IMR-90 (cell line): ENCODE data around the gene TRPM3. TPM values are rescaled to one million over a fixed set of nuclear protein-coding genes. Genes with fewer than 3 reads are reported as not detected.

Source experiments
- ATAC-seq: fragments of 200-7000 bp; cut with Tn5 transposase; 2 replicates; pipeline ENCODE4 v1.9.1; 2020; ENCODE audit warnings: low read depth, mild to moderate bottlenecking, moderate library complexity
- BruUV-seq: library from RNA; stranded (reverse); fragments of 400-500 nt; replicated peaks from 2 replicates; lab custom pipeline; 2021; lab: Mats Ljungman, UMichigan
- CTCF ChIA-PET: fragments of 300-600 bp; formaldehyde crosslinking; extraction: SDS; loops from one replicate; lab custom pipeline; 2021; ENCODE audit warnings: antibody characterized with exemption; lab: Yijun Ruan, JAX
- POLR2A ChIA-PET: fragments of 300-600 bp; sonication (Branson Sonifier 250); formaldehyde crosslinking; loops from one replicate; lab custom pipeline; 2022; ENCODE audit warnings: antibody characterized with exemption; ENCODE audit not compliant: unreplicated experiment; lab: Charles Lee
- DNase-seq: peaks from one replicate; pipeline ENCODE4 v3.0.0; 2013
- H2AFZ ChIP-seq: replicated peaks from 2 replicates; pipeline ENCODE3; 2013; ENCODE audit warnings: low read length, mild to moderate bottlenecking; ENCODE audit not compliant: poor library complexity
- H2AK5ac ChIP-seq: 2 replicates; pipeline ENCODE4 v1.6.1; 2013; ENCODE audit warnings: low read depth, low read length, inconsistent platforms
- H2AK9ac ChIP-seq: replicated peaks from 2 replicates; pipeline ENCODE3; 2013; ENCODE audit warnings: mild to moderate bottlenecking, low read depth, low read length, moderate library complexity; ENCODE audit not compliant: poor library complexity
- H2BK120ac ChIP-seq: 2 replicates; pipeline ENCODE4 v1.6.1; 2013; ENCODE audit warnings: low read depth, low read length, inconsistent platforms
- H2BK15ac ChIP-seq: 3 replicates; pipeline ENCODE4 v1.6.1; 2013; ENCODE audit warnings: low read depth, low read length, inconsistent platforms
- H2BK20ac ChIP-seq: 2 replicates; pipeline ENCODE4 v1.6.1; 2013; ENCODE audit warnings: low read depth, mild to moderate bottlenecking, inconsistent platforms, low read length, moderate library complexity
- H2BK5ac ChIP-seq: 2 replicates; pipeline ENCODE4 v1.6.1; 2013; ENCODE audit warnings: mild to moderate bottlenecking, low read depth, low read length, inconsistent platforms; ENCODE audit not compliant: poor library complexity, severe bottlenecking
- H3K14ac ChIP-seq: replicated peaks from 2 replicates; pipeline ENCODE4 v1.6.1; 2013; ENCODE audit warnings: low read depth, low read length, inconsistent platforms
- H3K18ac ChIP-seq: 2 replicates; pipeline ENCODE4 v1.6.1; 2013; ENCODE audit warnings: low read depth, low read length, control low read depth
- H3K23ac ChIP-seq: 2 replicates; pipeline ENCODE4 v1.6.1; 2013; ENCODE audit warnings: low read depth, low read length, inconsistent platforms
- H3K27ac ChIP-seq: 2 replicates; pipeline ENCODE4 v1.5.1; 2013; ENCODE audit warnings: mild to moderate bottlenecking, control low read depth, low read length; ENCODE audit not compliant: insufficient read depth
- H3K27me3 ChIP-seq: 2 replicates; pipeline ENCODE4 v1.6.1; 2013; ENCODE audit warnings: low read length; ENCODE audit not compliant: control insufficient read depth, insufficient read depth
- H3K36me3 ChIP-seq: 2 replicates; pipeline ENCODE4 v1.6.1; 2013; ENCODE audit warnings: low read length, mixed read lengths; ENCODE audit not compliant: control insufficient read depth, insufficient read depth
- H3K4ac ChIP-seq: 2 replicates; pipeline ENCODE4 v1.6.1; 2013; ENCODE audit warnings: low read depth, low read length, inconsistent platforms
- H3K4me1 ChIP-seq: 2 replicates; pipeline ENCODE4 v1.6.1; 2013; ENCODE audit warnings: low read length, mixed read lengths; ENCODE audit not compliant: control insufficient read depth, insufficient read depth
- H3K4me2 ChIP-seq: 2 replicates; pipeline ENCODE4 v1.6.1; 2013; ENCODE audit warnings: low read depth, mild to moderate bottlenecking, control low read depth, low read length, moderate library complexity
- H3K4me3 ChIP-seq: 2 replicates; pipeline ENCODE4 v1.5.1; 2013; ENCODE audit warnings: low read depth, mild to moderate bottlenecking, control low read depth, low read length, moderate library complexity; ENCODE audit not compliant: insufficient read depth
- H3K56ac ChIP-seq: 2 replicates; pipeline ENCODE4 v1.6.1; 2013; ENCODE audit warnings: low read length, inconsistent platforms; ENCODE audit not compliant: insufficient read depth; ENCODE audit errors: extremely low read depth
- H3K79me1 ChIP-seq, 2 experiments: 2 replicates each; pipeline ENCODE4 v1.6.1; 2013; ENCODE audit warnings: low read length in 2 of 2, inconsistent platforms in 1 of 2, low read depth in 1 of 2
- H3K9ac ChIP-seq: 2 replicates; pipeline ENCODE4 v1.6.1; 2013; ENCODE audit warnings: low read depth, low read length, control low read depth
- H3K9me1 ChIP-seq: 2 replicates; pipeline ENCODE4 v1.6.1; 2013; ENCODE audit warnings: low read length, inconsistent platforms; ENCODE audit not compliant: insufficient read depth
- H3K9me3 ChIP-seq: 2 replicates; pipeline ENCODE4 v1.6.1; 2013; ENCODE audit warnings: low read length; ENCODE audit not compliant: control insufficient read depth, insufficient read depth
- H4K20me1 ChIP-seq: 2 replicates; pipeline ENCODE4 v1.6.1; 2013; ENCODE audit warnings: low read length, inconsistent platforms; ENCODE audit not compliant: insufficient read depth
- H4K5ac ChIP-seq: 2 replicates; pipeline ENCODE4 v1.6.1; 2013; ENCODE audit warnings: mild to moderate bottlenecking, low read depth, low read length, control low read depth
- H4K8ac ChIP-seq, 2 experiments: 2 replicates each; pipeline ENCODE4 v1.6.1; 2013; ENCODE audit warnings: low read depth in 2 of 2, low read length in 2 of 2, control low read depth in 1 of 2, inconsistent platforms in 1 of 2
- H4K91ac ChIP-seq: 2 replicates; pipeline ENCODE4 v1.6.1; 2013; ENCODE audit warnings: low read depth, low read length, inconsistent platforms; ENCODE audit not compliant: insufficient read depth
- CEBPB ChIP-seq: IDR thresholded peaks from 2 replicates; pipeline ENCODE4 v1.6.1; 2012; ENCODE audit warnings: low read depth, low read length, improper control_type of control experiment
- CHD1 ChIP-seq: IDR thresholded peaks from 2 replicates; pipeline ENCODE4 v1.6.1; 2012; ENCODE audit warnings: low read depth, low read length, improper control_type of control experiment
- FOS ChIP-seq: fragments of 150-350 bp; IDR thresholded peaks from 2 replicates; pipeline ENCODE4 v1.6.1; 2016; ENCODE audit warnings: low read depth, low read length
- MAFK ChIP-seq: IDR thresholded peaks from 2 replicates; pipeline ENCODE4 v1.6.1; 2012; ENCODE audit warnings: low read depth, low read length, improper control_type of control experiment
- MAZ ChIP-seq: IDR thresholded peaks from 2 replicates; pipeline ENCODE4 v1.6.1; 2012; ENCODE audit warnings: low read depth, mild to moderate bottlenecking, low read length, improper control_type of control experiment, moderate library complexity, borderline replicate concordance
- RCOR1 ChIP-seq: IDR thresholded peaks from 2 replicates; pipeline ENCODE4 v1.6.1; 2012; ENCODE audit warnings: mild to moderate bottlenecking, low read length, improper control_type of control experiment; ENCODE audit not compliant: insufficient replicate concordance
- RFX5 ChIP-seq: IDR thresholded peaks from 2 replicates; pipeline ENCODE4 v1.8.0; 2012; ENCODE audit warnings: low read depth, mild to moderate bottlenecking, low read length, moderate library complexity
- WGBS, 2 experiments: methylation state at CpG; one replicate each; pipeline versions ENCODE4 v1.1.5 to v1.1.7; 2013; ENCODE audit warnings: missing lambda C conversion rate in 2 of 2; ENCODE audit not compliant: insufficient read length in 1 of 2; ENCODE audit errors: extremely low coverage in 2 of 2; 5-methylcytosine and 5-hydroxymethylcytosine counted together
- dilution Hi-C: fragments of 300-500 bp; cut with HindIII; formaldehyde crosslinking; loops from one replicate; pipeline ENCODE4 v1.14.3; 2018; ENCODE audit warnings: low sequenced_read_pairs; ENCODE audit not compliant: unreplicated experiment
- in situ Hi-C: fragments of 300-500 bp; cut with MboI; formaldehyde crosslinking; loops from 3 replicates; pipeline ENCODE4 v1.14.3; 2019; ENCODE audit warnings: low sequenced_read_pairs, inconsistent platforms, mixed read lengths
- intact Hi-C: fragments of 100-400 bp; cut with micrococcal nuclease; formaldehyde crosslinking; loops from 2 replicates; pipeline ENCODE4 v1.10.0; 2022
- polyA plus RNA-seq, 3 experiments: library from polyadenylated mRNA; depleted of rRNA; stranded (reverse); fragments of >200 nt; gene quantifications; 2 replicates each; pipeline ENCODE4 v1.2.3, GENCODE V29; 2012; ENCODE audit warnings: low replicate concordance in 1 of 3
- total RNA-seq: library from RNA; depleted of rRNA; stranded (reverse); fragments of >200 nt; gene quantifications from 2 replicates; pipeline ENCODE4 v1.2.3, GENCODE V29; 2012
- TF ChIP-seq, protein P1 (sequence below): fragments of 150-350 bp; IDR thresholded peaks from 2 replicates; pipeline ENCODE4 v1.6.1; 2017; ENCODE audit warnings: mild to moderate bottlenecking, antibody characterized with exemption, low read length, low read depth
- TF ChIP-seq, protein P2 (sequence below): fragments of 150-350 bp; IDR thresholded peaks from 2 replicates; pipeline ENCODE4 v1.6.1; 2016; ENCODE audit warnings: low read depth, mild to moderate bottlenecking, low read length, moderate library complexity, borderline replicate concordance
- TF ChIP-seq, protein P3 (sequence below): conservative IDR thresholded peaks from 2 replicates; pipeline ENCODE4 v1.5.1; 2012; ENCODE audit warnings: mild to moderate bottlenecking, low read depth, low read length, improper control_type of control experiment

The TRPM3 gene
- total and polyA plus RNA-seq, 2 of the 4 experiments (the other 2 are of a cell fraction), result not detected

DNA sequence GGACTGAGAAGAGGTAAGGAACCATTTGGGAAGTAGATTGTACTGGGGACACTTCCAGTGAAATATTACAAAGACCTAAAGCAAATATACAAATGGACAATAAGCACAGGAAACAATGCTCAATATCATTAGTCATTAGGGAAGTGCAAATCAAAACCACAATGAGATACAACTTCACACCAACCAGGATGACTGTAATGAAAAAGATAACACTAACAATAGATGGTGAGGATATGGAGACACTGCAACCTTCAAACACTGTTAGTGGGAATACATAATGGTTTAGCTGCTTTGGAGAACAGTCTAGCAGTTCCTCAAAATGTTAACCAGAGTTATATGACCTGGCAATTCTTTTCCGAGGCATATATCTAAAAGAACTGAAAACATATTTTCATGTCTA is 149.7 kb downstream of the TRPM3 start:
- no peak overlapping the region for H3K14ac ChIP-seq
- no peak overlapping the region for H3K4ac ChIP-seq
- H3K9me3 ChIP-seq, result no peaks in the 10 kb centered on the region
- no peak overlapping the region for H2BK15ac ChIP-seq
- no peak overlapping the region for H4K5ac ChIP-seq
- ChIA-PET POLR2A (no interaction called here), CTCF (interaction anchor here (0.9 kb wide), 1 partner anchor 17 kb away, joined by 3 read pairs; no protein-coding TSS in a partner anchor)
- BruUV-seq, result no TSS peak
- peaks cover 1% of the 10 kb centered on the region; the same call in 1 of the 2 replicates for H3K27me3 ChIP-seq
- no peak overlapping the region for H2AK5ac ChIP-seq
- H2BK5ac ChIP-seq, result no peak overlapping the region
- no peak overlapping the region for H2BK120ac ChIP-seq
- H3K4me1 ChIP-seq, result no peaks in the 10 kb centered on the region
- no peak overlapping the region for H4K8ac ChIP-seq
- no peak overlapping the region for H2AK9ac ChIP-seq
- TF ChIP-seq CEBPB (no peak), RCOR1 (no peak), MAFK (no peak), MAZ (no peak), RFX5 (no peak), FOS (no peak), CHD1 (no peak)
- TF ChIP-seq, protein P1, sequence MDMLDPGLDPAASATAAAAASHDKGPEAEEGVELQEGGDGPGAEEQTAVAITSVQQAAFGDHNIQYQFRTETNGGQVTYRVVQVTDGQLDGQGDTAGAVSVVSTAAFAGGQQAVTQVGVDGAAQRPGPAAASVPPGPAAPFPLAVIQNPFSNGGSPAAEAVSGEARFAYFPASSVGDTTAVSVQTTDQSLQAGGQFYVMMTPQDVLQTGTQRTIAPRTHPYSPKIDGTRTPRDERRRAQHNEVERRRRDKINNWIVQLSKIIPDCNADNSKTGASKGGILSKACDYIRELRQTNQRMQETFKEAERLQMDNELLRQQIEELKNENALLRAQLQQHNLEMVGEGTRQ, result no peak
- TF ChIP-seq, protein P2, sequence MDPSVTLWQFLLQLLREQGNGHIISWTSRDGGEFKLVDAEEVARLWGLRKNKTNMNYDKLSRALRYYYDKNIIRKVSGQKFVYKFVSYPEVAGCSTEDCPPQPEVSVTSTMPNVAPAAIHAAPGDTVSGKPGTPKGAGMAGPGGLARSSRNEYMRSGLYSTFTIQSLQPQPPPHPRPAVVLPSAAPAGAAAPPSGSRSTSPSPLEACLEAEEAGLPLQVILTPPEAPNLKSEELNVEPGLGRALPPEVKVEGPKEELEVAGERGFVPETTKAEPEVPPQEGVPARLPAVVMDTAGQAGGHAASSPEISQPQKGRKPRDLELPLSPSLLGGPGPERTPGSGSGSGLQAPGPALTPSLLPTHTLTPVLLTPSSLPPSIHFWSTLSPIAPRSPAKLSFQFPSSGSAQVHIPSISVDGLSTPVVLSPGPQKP, result no peak
- TF ChIP-seq, protein P3, sequence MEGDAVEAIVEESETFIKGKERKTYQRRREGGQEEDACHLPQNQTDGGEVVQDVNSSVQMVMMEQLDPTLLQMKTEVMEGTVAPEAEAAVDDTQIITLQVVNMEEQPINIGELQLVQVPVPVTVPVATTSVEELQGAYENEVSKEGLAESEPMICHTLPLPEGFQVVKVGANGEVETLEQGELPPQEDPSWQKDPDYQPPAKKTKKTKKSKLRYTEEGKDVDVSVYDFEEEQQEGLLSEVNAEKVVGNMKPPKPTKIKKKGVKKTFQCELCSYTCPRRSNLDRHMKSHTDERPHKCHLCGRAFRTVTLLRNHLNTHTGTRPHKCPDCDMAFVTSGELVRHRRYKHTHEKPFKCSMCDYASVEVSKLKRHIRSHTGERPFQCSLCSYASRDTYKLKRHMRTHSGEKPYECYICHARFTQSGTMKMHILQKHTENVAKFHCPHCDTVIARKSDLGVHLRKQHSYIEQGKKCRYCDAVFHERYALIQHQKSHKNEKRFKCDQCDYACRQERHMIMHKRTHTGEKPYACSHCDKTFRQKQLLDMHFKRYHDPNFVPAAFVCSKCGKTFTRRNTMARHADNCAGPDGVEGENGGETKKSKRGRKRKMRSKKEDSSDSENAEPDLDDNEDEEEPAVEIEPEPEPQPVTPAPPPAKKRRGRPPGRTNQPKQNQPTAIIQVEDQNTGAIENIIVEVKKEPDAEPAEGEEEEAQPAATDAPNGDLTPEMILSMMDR, result no peak
- no CpG with 5 or more reads among the region's 1 CpG for WGBS, 2 experiments
- H3K27ac ChIP-seq, result no peak overlapping the region
- H3K9me1 ChIP-seq, result no peaks in the 10 kb centered on the region
- H4K20me1 ChIP-seq, result no peaks in the 10 kb centered on the region
- H3K9ac ChIP-seq, result no peak overlapping the region
- dilution Hi-C loops (no loop called here), in situ Hi-C loops (no loop called here), intact Hi-C loops (no loop called here)
- H3K4me3 ChIP-seq, result no peak overlapping the region
- no peak overlapping the region for H4K91ac ChIP-seq
- no peak overlapping the region for H2AFZ ChIP-seq
- H3K4me2 ChIP-seq, result no peak overlapping the region
- H3K79me1 ChIP-seq, result no peaks in the 10 kb centered on the region
- no peak overlapping the region for H3K18ac ChIP-seq
- H3K23ac ChIP-seq, result no peak overlapping the region
- no peaks in the 10 kb centered on the region for H3K36me3 ChIP-seq
- ATAC-seq (no peak), DNase-seq (no peak)
- no peak overlapping the region for H3K56ac ChIP-seq
- H2BK20ac ChIP-seq, result no peak overlapping the region
